Astrocyte of the cerebellum (primary cell): ENCODE data around the gene WIPI1.

ENCODE experiments used
- DNase-seq: peaks from one replicate; pipeline ENCODE4 v3.0.0-alpha.2; 2011; ENCODE audit warnings: low read depth
- H3K4me3 ChIP-seq: 2 replicates; pipeline ENCODE4 v1.5.1; 2011; ENCODE audit warnings: mild to moderate bottlenecking, low read depth, low read length, moderate library complexity
- CTCF ChIP-seq: IDR thresholded peaks from 2 replicates; pipeline ENCODE4 v1.5.1; 2012; ENCODE audit warnings: low read length, low read depth, moderate library complexity, mild to moderate bottlenecking; ENCODE audit errors: missing control alignments
- in situ Hi-C: cut with HindIII; loops from 2 replicates; pipeline ENCODE4 v1.10.0; 2017; ENCODE audit warnings: low sequenced_read_pairs

WIPI1 gene

GRCh38 chr17:68470961-68471360 is 13.7 kb upstream of the WIPI1 start:
- no peak for DNase-seq
- in situ Hi-C loops, result no loop called here
- no peak for TF ChIP-seq CTCF
- H3K4me3 ChIP-seq, result no peak overlapping the region

- in situ Hi-C loops, result no loop called here
- DNase-seq, result no peak
- no peak for TF ChIP-seq CTCF
- H3K4me3 ChIP-seq, result no peak overlapping the region
These were observed 11.5 kb upstream of the WIPI1 start for GRCh38 chr17:68468788-68469187.

GRCh38 chr17:68468334-68468733 is 11.0 kb upstream of the WIPI1 start:
- no peak overlapping the region for H3K4me3 ChIP-seq
- no peak for TF ChIP-seq CTCF
- DNase-seq, result no peak
- in situ Hi-C loops, result no loop called here

- DNase-seq, result no peak
- H3K4me3 ChIP-seq, result no peak overlapping the region
- no peak for TF ChIP-seq CTCF
- in situ Hi-C loops, result no loop called here
These were observed 6.1 kb upstream of the WIPI1 start for GRCh38 chr17:68463211-68464019.

GRCh38 chr17:68462381-68463210 is 5.3 kb upstream of the WIPI1 start:
- DNase-seq, result peak; percentile 77
- no peak overlapping the region for H3K4me3 ChIP-seq
- in situ Hi-C loops, result no loop called here
- peak; percentile 59 for TF ChIP-seq CTCF

GRCh38 chr17:68461589-68461988 is 4.3 kb upstream of the WIPI1 start:
- TF ChIP-seq CTCF, result no peak
- DNase-seq, result no peak
- in situ Hi-C loops, result no loop called here
- H3K4me3 ChIP-seq, result no peak overlapping the region
